LNCAP (cell line): ENCODE results near the gene PTPRM.

Experiments used
- TF ChIP-seq, protein P1 (sequence below): fragments of 450-650 bp; IDR thresholded peaks from 2 replicates; pipeline ENCODE4 v1.5.1; 2017; ENCODE audit warnings: mild to moderate bottlenecking

PTPRM gene

DNA sequence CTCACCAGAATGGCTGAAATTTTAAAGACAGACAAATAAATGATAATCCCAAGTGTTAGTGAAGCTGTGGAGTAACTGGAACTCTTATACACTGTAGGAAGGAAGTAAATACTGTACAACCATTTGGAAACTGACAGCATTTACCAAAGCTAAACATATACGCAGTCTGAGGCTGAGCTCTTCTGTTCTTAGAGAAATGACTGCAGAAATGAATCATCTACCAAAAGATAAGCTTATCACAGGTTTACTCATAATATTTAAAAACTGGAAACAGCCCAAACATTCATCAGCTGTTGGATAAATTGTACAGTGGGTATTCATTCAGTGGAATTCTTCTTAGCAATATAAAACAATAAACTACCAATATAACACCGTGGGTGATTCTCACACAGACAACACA is 824.0 kb downstream of the PTPRM start:
- TF ChIP-seq, protein P1, sequence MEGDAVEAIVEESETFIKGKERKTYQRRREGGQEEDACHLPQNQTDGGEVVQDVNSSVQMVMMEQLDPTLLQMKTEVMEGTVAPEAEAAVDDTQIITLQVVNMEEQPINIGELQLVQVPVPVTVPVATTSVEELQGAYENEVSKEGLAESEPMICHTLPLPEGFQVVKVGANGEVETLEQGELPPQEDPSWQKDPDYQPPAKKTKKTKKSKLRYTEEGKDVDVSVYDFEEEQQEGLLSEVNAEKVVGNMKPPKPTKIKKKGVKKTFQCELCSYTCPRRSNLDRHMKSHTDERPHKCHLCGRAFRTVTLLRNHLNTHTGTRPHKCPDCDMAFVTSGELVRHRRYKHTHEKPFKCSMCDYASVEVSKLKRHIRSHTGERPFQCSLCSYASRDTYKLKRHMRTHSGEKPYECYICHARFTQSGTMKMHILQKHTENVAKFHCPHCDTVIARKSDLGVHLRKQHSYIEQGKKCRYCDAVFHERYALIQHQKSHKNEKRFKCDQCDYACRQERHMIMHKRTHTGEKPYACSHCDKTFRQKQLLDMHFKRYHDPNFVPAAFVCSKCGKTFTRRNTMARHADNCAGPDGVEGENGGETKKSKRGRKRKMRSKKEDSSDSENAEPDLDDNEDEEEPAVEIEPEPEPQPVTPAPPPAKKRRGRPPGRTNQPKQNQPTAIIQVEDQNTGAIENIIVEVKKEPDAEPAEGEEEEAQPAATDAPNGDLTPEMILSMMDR, result no peak

DNA sequence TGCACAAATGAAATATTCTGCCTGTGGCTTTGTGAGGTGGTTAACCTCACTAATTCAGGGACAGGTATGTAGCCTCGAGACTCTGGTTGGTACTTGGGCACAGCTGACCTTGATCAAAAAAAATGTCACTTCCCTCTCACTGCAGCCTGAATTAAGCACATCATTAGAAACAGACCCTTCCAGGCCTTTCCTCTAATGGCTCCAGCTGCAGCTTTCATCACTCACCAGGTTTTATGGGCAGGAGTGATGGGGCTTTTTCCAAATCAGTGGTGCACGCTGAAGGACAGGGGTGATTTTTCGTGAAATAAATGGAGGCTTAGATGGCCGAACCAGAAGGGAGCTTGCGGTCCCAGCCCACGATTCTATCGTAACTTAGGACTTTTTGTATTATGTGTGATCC is 829.1 kb downstream of the PTPRM start:
- TF ChIP-seq, protein P1, result no peak

DNA sequence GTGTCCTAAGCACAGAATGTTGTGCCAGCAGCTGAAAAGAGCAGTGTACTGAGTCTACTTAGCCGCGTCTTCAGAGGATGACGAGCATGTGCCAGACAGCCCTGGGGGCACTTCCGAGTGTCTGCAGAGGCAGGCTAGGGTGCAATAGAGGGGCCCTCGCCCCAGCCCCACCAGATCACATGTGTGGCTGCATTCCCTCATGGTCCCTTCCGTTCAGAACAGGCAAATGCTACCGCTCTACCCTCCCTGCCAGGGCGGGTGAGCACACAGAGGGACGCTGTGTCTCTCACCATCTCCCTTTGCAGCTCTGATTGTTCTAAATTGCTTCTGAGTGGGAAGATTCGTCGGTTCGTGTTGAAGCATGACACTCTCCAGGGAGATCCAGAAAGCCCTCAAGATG is 829.9 kb downstream of the PTPRM start:
- TF ChIP-seq, protein P1, result no peak

DNA sequence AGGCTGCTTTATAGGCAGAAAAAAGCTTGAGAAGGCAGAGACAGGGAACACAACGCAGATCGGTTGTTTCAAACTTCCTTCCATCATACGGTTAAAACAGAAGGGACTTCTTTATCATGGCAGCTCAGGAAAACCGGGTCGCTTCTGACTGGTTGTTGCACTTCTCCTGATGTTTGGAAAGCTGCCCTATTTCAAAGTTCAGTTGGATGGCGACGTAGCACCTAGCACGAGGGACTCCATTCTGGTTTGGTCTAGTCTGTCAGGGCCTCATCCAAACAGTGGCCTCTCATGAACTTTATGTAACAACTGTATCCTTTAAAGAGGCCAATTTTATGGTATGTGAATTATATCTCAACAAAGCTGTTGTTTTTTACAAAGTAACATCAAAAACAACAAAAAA is 832.0 kb downstream of the PTPRM start:
- TF ChIP-seq, protein P1, result no peak

DNA sequence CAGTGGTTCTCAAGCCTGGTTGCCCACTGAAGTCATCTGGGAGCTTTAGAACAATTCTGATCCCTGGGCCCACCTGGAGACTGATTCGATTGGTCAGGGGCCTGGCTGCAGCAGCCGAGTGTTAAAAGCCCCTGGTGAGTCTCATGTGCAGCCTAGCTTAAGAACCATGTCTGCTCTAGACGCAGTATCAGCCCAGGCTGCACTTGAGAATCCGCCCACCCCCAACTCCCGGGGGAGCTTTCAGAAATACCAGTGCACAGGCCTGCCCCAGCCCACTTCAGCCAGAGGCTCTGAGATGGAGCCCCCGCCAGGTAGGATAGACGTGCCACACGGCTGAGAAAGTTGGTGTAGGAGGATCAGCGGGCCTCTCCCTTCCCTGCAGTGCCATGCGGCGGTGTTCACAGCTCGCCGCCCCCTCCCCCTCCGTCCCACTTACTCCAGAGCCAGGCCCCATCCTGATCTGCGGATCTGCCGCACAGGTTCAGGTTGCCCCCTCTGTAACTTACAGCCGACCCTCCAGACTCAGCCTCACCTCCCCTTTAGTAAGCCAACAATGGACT is 833.2 kb downstream of the PTPRM start:
- TF ChIP-seq, protein P1, result no peak

DNA sequence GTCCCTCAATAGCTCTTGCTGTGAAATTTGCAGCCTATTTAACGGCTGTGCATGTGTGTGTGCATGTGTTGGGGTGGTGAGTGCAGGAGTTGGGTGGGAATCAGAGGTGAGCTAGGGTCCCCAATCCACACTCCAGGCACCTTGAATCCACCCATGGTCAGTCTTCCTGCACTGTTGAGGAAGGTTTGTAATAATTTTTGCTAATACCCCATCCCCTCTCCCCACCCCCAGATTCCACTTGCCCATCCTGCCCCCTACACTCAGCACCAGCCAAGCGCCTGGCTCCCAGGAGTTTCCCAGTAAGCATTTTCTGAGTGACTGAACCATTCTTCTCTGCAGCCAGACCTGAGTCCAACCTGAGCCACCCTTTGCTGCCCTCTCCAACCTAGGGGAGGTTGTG is 833.7 kb downstream of the PTPRM start:
- TF ChIP-seq, protein P1, result no peak

DNA sequence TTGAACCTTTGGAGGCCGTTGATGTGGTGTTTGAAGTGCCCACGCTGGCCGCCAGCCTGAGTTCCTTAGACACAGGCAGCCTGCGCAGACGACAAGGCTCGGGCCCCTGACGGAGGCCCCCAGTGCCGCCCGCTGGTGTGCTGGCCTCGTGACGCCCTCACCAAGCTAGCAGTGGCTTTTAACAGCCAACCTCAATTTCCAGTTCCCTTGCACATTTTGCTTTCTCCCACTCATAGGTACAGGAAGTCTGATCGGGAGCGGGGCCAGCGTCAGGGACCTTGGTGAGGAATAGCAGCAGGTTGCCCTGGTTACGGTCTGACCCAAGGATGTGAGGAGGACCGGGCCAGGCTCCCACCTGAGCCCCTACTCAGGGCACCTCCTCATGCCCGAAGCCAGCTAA is 834.5 kb downstream of the PTPRM start:
- TF ChIP-seq, protein P1, result no peak

DNA sequence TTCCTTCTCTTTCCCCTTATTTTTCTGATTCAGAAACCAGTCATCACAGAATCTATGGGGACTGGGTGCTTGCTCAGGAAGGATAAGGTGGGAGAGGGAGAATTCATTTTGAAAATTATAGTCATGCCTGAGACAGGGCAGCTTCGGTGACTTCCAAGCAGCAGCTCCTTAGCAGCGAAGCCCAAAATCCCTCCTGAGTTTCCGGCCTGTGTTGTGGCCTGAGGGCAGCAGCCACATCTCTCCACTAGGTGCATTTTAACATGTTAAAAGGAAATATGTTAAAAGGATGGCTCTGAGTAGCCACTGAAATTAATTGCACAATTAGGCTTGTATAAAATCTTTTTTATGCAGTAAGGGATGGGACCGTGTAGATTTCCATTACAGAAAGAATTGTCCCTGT is 835.1 kb downstream of the PTPRM start:
- TF ChIP-seq, protein P1, result no peak
